Thymus (tissue), 11 donors: ENCODE measurements around the gene CAPN10. TPM values are rescaled to one million over a fixed set of nuclear protein-coding genes. Genes with fewer than 3 reads are reported as not detected.

Experiments
- DNase-seq, 9 donors: peaks; one replicate each; pipeline ENCODE4 v3.0.0-alpha.2; 2013; ENCODE audit warnings: low spot score in 9 of 9, low read depth in 6 of 9, missing footprints in 1 of 9
- H3K27ac ChIP-seq, 2 donors: one replicate each; pipeline ENCODE4 v1.5.1; 2013; ENCODE audit warnings: control low read depth in 1 of 2, low read depth in 1 of 2, low read length in 1 of 2, mild to moderate bottlenecking in 1 of 2, moderate library complexity in 1 of 2
- H3K27me3 ChIP-seq, 2 donors: one replicate each; pipeline ENCODE4 v1.5.1; 2013; ENCODE audit warnings: low read length in 1 of 2; ENCODE audit not compliant: control insufficient read depth in 2 of 2, insufficient read depth in 1 of 2
- H3K36me3 ChIP-seq, 2 donors: one replicate each; pipeline ENCODE4 v1.5.1; 2013; ENCODE audit warnings: low read length in 1 of 2, mild to moderate bottlenecking in 1 of 2, moderate library complexity in 1 of 2; ENCODE audit not compliant: control insufficient read depth in 2 of 2, insufficient read depth in 2 of 2
- H3K4me1 ChIP-seq, 2 donors: one replicate each; pipeline ENCODE4 v1.5.1; 2013; ENCODE audit warnings: low read length in 2 of 2; ENCODE audit not compliant: control insufficient read depth in 2 of 2, insufficient read depth in 2 of 2
- H3K4me3 ChIP-seq, 2 donors: one replicate each; pipeline ENCODE4 v1.5.1; 2013; ENCODE audit warnings: low read length in 2 of 2, control low read depth in 1 of 2, mild to moderate bottlenecking in 1 of 2
- H3K9me3 ChIP-seq, 2 donors: one replicate each; pipeline ENCODE4 v1.5.1; 2013; ENCODE audit warnings: low read length in 1 of 2, mild to moderate bottlenecking in 1 of 2; ENCODE audit not compliant: control insufficient read depth in 2 of 2, insufficient read depth in 1 of 2
- WGBS: extraction: QIAGEN DNeasy Blood & Tissue Kit; methylation state at CpG from one replicate; pipeline ENCODE4 v1.1.7; 2013; 5-methylcytosine and 5-hydroxymethylcytosine counted together
- polyA plus RNA-seq: library from polyadenylated mRNA; stranded (reverse); fragments of 200-250 nt; gene quantifications from one replicate; pipeline ENCODE4 v1.2.3, GENCODE V29; 2013
- total RNA-seq: library from RNA; stranded (reverse); fragments of 120-200 nt; gene quantifications from one replicate; pipeline ENCODE4 v1.2.4, GENCODE V29; 2013
- donor health status: healthy.

CAPN10 gene
- total and polyA plus RNA-seq, 2 donors = 34.1 to 67.0 TPM

- H3K27ac ChIP-seq = no peak overlapping the region
- no peak overlapping the region for H3K4me3 ChIP-seq
- no peaks in the 10 kb centered on the region for H3K27me3 ChIP-seq
- no peak for DNase-seq
- WGBS = 92% methylated on average over 20 of the region's 20 CpGs
- H3K9me3 ChIP-seq = peaks cover 0 to 18% of the 10 kb centered on the region in 2 donors
- no peaks in the 10 kb centered on the region for H3K36me3 ChIP-seq
- peaks cover 0 to 29% of the 10 kb centered on the region in 2 donors for H3K4me1 ChIP-seq
These were observed 42.5 kb downstream of the CAPN10 start for GRCh38 chr2:240628808-240629618.

- Histone ChIP-seq H3K36me3 (no peaks in the 10 kb centered on the region), H3K4me3 (no peak overlapping the region), H3K27ac (no peak overlapping the region), H3K4me1 (peaks cover 0 to 26% of the 10 kb centered on the region in 2 donors), H3K27me3 (no peaks in the 10 kb centered on the region), H3K9me3 (peaks cover 0 to 22% of the 10 kb centered on the region in 2 donors)
- WGBS = 96% methylated on average over 5 of the region's 5 CpGs
- DNase-seq = no peak
These were observed 43.1 kb downstream of the CAPN10 start for GRCh38 chr2:240629619-240629967.

- H3K27ac ChIP-seq = no peak overlapping the region
- H3K9me3 ChIP-seq = peaks cover 2 to 26% of the 10 kb centered on the region in 2 donors
- no peaks in the 10 kb centered on the region for H3K27me3 ChIP-seq
- H3K4me3 ChIP-seq = no peak overlapping the region
- no peaks in the 10 kb centered on the region for H3K36me3 ChIP-seq
- WGBS = 96% methylated on average over 50 of the region's 50 CpGs
- H3K4me1 ChIP-seq = peaks cover 0 to 20% of the 10 kb centered on the region in 2 donors
- DNase-seq = no peak
These were observed 43.6 kb downstream of the CAPN10 start for GRCh38 chr2:240629968-240630770.

GRCh38 chr2:240630771-240631547, 44.4 kb downstream of the CAPN10 start:
- Histone ChIP-seq H3K4me1 (peaks cover 0 to 17% of the 10 kb centered on the region in 2 donors), H3K9me3 (peaks cover 2 to 34% of the 10 kb centered on the region in 2 donors), H3K36me3 (no peaks in the 10 kb centered on the region), H3K4me3 (no peak overlapping the region), H3K27me3 (no peaks in the 10 kb centered on the region), H3K27ac (no peak overlapping the region)
- WGBS = 98% methylated on average over 21 of the region's 21 CpGs
- DNase-seq = no peak

- peaks cover 2 to 36% of the 10 kb centered on the region in 2 donors for H3K9me3 ChIP-seq
- H3K27me3 ChIP-seq = no peaks in the 10 kb centered on the region
- WGBS = 98% methylated on average over 11 of the region's 11 CpGs
- H3K4me1 ChIP-seq = peaks cover 0 to 11% of the 10 kb centered on the region in 2 donors
- no peak for DNase-seq
- no peak overlapping the region for H3K27ac ChIP-seq
- H3K4me3 ChIP-seq = no peak overlapping the region
- H3K36me3 ChIP-seq = no peaks in the 10 kb centered on the region
These were observed 45.2 kb downstream of the CAPN10 start for GRCh38 chr2:240631548-240632305.

GRCh38 chr2:240632306-240632721, 45.8 kb downstream of the CAPN10 start:
- H3K27me3 ChIP-seq = no peaks in the 10 kb centered on the region
- WGBS = 100% methylated on average over 1 of the region's 1 CpG
- no peak overlapping the region for H3K4me3 ChIP-seq
- peaks cover 2 to 36% of the 10 kb centered on the region in 2 donors for H3K9me3 ChIP-seq
- DNase-seq = no peak
- peaks cover 0 to 5% of the 10 kb centered on the region in 2 donors for H3K4me1 ChIP-seq
- H3K36me3 ChIP-seq = no peaks in the 10 kb centered on the region
- no peak overlapping the region for H3K27ac ChIP-seq

- DNase-seq = no peak
- no peaks in the 10 kb centered on the region for H3K27me3 ChIP-seq
- no peak overlapping the region for H3K27ac ChIP-seq
- no peaks in the 10 kb centered on the region for H3K36me3 ChIP-seq
- peaks cover 2 to 42% of the 10 kb centered on the region in 2 donors for H3K9me3 ChIP-seq
- 92% methylated on average over 6 of the region's 6 CpGs for WGBS
- no peaks in the 10 kb centered on the region for H3K4me1 ChIP-seq
- H3K4me3 ChIP-seq = no peak overlapping the region
These were observed 48.8 kb downstream of the CAPN10 start for GRCh38 chr2:240635121-240635997.
